ENCODE data around the gene RPTOR.

GRCh38 chr17:80649200-80649644 is 104.6 kb downstream of the RPTOR start:
- no peak for TF ChIP-seq GATA2 (IDR thresholded peaks at IDR 0.05; ENCODE audit: low read depth, low read length)
- no peak for TF ChIP-seq GATA3 (IDR thresholded peaks at IDR 0.05; ENCODE audit: low read depth, low read length)
